MM.1S (cell line): ENCODE results near the gene XXYLT1.

Experiments
- EZH2 ChIP-seq: fragments of 300-600 bp; sonication (generic); optimal IDR thresholded peaks from 2 replicates; pipeline ENCODE3; 2017; ENCODE audit warnings: low read depth, mild to moderate bottlenecking, antibody characterized with exemption, low read length, mixed read lengths
- EZH2phosphoT487 ChIP-seq: fragments of 300-600 bp; sonication (generic); IDR thresholded peaks from 2 replicates; pipeline ENCODE4 v1.6.1; 2018; ENCODE audit warnings: antibody characterized with exemption, low read length
- TF ChIP-seq, protein P1 (sequence below): fragments of 300-600 bp; sonication (generic); IDR thresholded peaks from 2 replicates; pipeline ENCODE4 v1.5.1; 2016; ENCODE audit warnings: antibody characterized with exemption, low read length, mixed read lengths

DNA sequence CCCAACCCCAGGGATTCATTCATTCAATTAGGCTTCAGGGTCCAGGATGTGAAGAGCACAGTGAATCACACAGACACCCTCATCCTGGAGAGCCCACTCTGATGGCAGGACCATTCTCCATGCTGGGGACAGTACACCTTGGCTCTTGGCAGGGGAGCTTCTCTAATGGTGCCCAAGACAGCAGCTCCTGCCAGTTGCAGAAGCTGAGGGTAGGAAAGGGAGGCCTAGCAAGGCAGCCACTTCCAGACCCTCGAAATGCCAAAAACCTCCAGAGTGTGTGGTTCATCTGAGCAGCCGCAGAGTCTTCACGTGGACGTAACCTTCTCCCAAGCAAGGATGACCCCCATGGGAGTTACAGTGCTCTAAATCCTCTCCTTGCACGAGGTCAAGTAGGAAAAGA lies 186.2 kb downstream of the XXYLT1 start:
- no peak for TF ChIP-seq EZH2phosphoT487
- TF ChIP-seq EZH2 = no peak
- TF ChIP-seq, protein P1, sequence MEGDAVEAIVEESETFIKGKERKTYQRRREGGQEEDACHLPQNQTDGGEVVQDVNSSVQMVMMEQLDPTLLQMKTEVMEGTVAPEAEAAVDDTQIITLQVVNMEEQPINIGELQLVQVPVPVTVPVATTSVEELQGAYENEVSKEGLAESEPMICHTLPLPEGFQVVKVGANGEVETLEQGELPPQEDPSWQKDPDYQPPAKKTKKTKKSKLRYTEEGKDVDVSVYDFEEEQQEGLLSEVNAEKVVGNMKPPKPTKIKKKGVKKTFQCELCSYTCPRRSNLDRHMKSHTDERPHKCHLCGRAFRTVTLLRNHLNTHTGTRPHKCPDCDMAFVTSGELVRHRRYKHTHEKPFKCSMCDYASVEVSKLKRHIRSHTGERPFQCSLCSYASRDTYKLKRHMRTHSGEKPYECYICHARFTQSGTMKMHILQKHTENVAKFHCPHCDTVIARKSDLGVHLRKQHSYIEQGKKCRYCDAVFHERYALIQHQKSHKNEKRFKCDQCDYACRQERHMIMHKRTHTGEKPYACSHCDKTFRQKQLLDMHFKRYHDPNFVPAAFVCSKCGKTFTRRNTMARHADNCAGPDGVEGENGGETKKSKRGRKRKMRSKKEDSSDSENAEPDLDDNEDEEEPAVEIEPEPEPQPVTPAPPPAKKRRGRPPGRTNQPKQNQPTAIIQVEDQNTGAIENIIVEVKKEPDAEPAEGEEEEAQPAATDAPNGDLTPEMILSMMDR = no peak
